ENCODE measurements around the gene MED16. TPM values are rescaled to one million over a fixed set of nuclear protein-coding genes. Genes with fewer than 3 reads are reported as not detected.
A peak's percentile ranks its signal among the peaks of the same experiment; 100 is the strongest.

The MED16 gene
- total RNA-seq (2021), result 66.9 to 88.8 TPM (median 84.5 TPM) in 3 replicates
- percentile 38 among the genes with signal in this experiment for Bru-seq, nascent RNA
- long read RNA-seq, experiment 1, transcript MED16-204 (15 exons, 3,420 nt), result major isoform, 316 of 411 reads
- long read RNA-seq, experiment 1, partial matches to known transcripts, result 40 of 411 reads
- long read RNA-seq, experiment 1, other reads (novel, unspliced or antisense), result 51 of 411 reads
- long read RNA-seq, experiment 2, transcript MED16-204 (15 exons, 3,420 nt), result major isoform, 44 of 81 reads
- long read RNA-seq, experiment 2, partial matches to known transcripts, result 25 of 81 reads
- long read RNA-seq, experiment 2, other reads (novel, unspliced or antisense), result 12 of 81 reads
- long read RNA-seq, experiment 3, partial matches to known transcripts, result 10 of 10 reads
- long read RNA-seq, experiment 3, other reads (novel, unspliced or antisense), result 0 of 10 reads

DNA sequence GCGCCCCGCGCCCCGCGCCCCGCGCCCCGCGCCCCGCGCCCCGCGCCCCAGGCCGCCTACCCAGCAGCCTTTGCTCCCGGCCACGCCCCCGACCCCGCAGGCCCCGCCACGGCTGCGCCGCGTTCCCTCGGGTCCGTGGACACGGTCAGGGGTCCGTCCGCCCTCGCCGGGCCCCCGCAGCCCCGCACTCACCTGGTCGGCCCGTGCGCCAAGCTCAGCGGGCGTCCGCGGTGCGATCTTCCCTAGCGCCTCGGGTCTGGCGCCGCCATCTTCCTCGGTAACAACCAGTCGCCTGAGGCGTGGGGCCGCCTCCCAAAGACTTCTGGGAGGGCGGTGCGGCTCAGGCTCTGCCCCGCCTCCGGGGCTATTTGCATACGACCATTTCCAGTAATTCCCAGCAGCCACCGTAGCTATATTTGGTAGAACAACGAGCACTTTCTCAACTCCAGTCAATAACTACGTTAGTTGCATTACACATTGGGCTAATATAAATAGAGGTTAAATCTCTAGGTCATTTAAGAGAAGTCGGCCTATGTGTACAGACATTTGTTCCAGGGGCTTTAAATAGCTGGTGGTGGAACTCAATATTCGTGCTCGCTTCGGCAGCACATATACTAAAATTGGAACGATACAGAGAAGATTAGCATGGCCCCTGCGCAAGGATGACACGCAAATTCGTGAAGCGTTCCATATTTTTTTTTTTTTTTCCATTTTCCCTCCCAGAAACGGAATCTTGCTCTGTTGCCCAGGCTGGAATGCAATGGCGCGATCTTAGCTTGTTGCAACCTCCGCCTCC is at the start of gene MED16, which contains the start of gene RNU6-9:
Gene MED16 (minus strand): TSS at position 294 of the 796 bp plus-strand sequence. CDS start 2,056 bp downstream, outside the sequence.
Gene RNU6-9 (plus strand): TSS at position 591 of the 796 bp plus-strand sequence.
- no peaks in the 10 kb centered on the region for H3K4me1 Mint-ChIP-seq
- CTCF ChIA-PET, result interaction anchor here (0.6 to 2.3 kb wide), 3 partner anchors 20 to 29 kb away, joined by 3 to 8 read pairs (median 4); no protein-coding TSS in a partner anchor
- peak within 1 kb of the TSS; percentile 75 for H3K4me3 Mint-ChIP-seq
- ATAC-seq (peak; percentile 85), DNase-seq (ENCODE audit: low spot score) (peak; percentile 92)
- TF ChIP-seq MXD4 (CRISPR knock-in tag; IDR thresholded peaks at IDR 0.05; ENCODE audit: borderline replicate concordance) (no peak), JUN (CRISPR knock-in tag; IDR thresholded peaks at IDR 0.05) (0 out of 2 replicates have a peak, but pooled peaks have one; percentile 19), FOXP1 (CRISPR knock-in tag; IDR thresholded peaks at IDR 0.05; ENCODE audit: borderline replicate concordance) (peak; percentile 58; the same call in 1 of the 2 replicates), TEAD4 (CRISPR knock-in tag; IDR thresholded peaks at IDR 0.05) (no peak), ETV6 (CRISPR knock-in tag; IDR thresholded peaks at IDR 0.05) (0 out of 2 replicates have a peak, but pooled peaks have one; percentile 38), ESRRA (CRISPR knock-in tag; IDR thresholded peaks at IDR 0.05; ENCODE audit: borderline replicate concordance) (no peak), SP1 (CRISPR knock-in tag; conservative IDR thresholded peaks at IDR 0.05) (peak; percentile 79), NR2C2 (CRISPR knock-in tag; IDR thresholded peaks at IDR 0.05) (peak; percentile 35; the same call in 1 of the 2 replicates), SMAD4 (CRISPR knock-in tag; IDR thresholded peaks at IDR 0.05) (no peak), MAX (CRISPR knock-in tag; IDR thresholded peaks at IDR 0.05) (peak; percentile 54; the same call in 1 of the 2 replicates), NFATC4 (CRISPR knock-in tag; IDR thresholded peaks at IDR 0.05) (0 out of 2 replicates have a peak, but pooled peaks have one; percentile 26), RORB (CRISPR knock-in tag; IDR thresholded peaks at IDR 0.05) (0 out of 2 replicates have a peak, but pooled peaks have one; percentile 71), ZNF121 (CRISPR knock-in tag; IDR thresholded peaks at IDR 0.05) (peak; percentile 84), GABPB1 (CRISPR knock-in tag; IDR thresholded peaks at IDR 0.05) (no peak), E2F5 (CRISPR knock-in tag; IDR thresholded peaks at IDR 0.05) (peak; percentile 81), FOXK1 (CRISPR knock-in tag; IDR thresholded peaks at IDR 0.05) (peak; percentile 76), TCF7 (CRISPR knock-in tag; IDR thresholded peaks at IDR 0.05; ENCODE audit: low read depth) (no peak), FOXP4 (CRISPR knock-in tag; IDR thresholded peaks at IDR 0.05) (peak; percentile 66; the same call in 1 of the 2 replicates), MYBL2 (CRISPR knock-in tag; IDR thresholded peaks at IDR 0.05) (0 out of 2 replicates have a peak, but pooled peaks have one; percentile 50)
- TF ChIP-seq, protein P1, sequence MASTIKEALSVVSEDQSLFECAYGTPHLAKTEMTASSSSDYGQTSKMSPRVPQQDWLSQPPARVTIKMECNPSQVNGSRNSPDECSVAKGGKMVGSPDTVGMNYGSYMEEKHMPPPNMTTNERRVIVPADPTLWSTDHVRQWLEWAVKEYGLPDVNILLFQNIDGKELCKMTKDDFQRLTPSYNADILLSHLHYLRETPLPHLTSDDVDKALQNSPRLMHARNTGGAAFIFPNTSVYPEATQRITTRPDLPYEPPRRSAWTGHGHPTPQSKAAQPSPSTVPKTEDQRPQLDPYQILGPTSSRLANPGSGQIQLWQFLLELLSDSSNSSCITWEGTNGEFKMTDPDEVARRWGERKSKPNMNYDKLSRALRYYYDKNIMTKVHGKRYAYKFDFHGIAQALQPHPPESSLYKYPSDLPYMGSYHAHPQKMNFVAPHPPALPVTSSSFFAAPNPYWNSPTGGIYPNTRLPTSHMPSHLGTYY (CRISPR knock-in tag; IDR thresholded peaks at IDR 0.05), result peak; percentile 24; the same call in 1 of the 2 replicates
- TF ChIP-seq, protein P2, sequence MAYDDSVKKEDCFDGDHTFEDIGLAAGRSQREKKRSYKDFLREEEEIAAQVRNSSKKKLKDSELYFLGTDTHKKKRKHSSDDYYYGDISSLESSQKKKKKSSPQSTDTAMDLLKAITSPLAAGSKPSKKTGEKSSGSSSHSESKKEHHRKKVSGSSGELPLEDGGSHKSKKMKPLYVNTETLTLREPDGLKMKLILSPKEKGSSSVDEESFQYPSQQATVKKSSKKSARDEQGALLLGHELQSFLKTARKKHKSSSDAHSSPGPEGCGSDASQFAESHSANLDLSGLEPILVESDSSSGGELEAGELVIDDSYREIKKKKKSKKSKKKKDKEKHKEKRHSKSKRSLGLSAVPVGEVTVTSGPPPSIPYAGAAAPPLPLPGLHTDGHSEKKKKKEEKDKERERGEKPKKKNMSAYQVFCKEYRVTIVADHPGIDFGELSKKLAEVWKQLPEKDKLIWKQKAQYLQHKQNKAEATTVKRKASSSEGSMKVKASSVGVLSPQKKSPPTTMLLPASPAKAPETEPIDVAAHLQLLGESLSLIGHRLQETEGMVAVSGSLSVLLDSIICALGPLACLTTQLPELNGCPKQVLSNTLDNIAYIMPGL (CRISPR knock-in tag; IDR thresholded peaks at IDR 0.05), result peak; percentile 94
- TF ChIP-seq, protein P3, sequence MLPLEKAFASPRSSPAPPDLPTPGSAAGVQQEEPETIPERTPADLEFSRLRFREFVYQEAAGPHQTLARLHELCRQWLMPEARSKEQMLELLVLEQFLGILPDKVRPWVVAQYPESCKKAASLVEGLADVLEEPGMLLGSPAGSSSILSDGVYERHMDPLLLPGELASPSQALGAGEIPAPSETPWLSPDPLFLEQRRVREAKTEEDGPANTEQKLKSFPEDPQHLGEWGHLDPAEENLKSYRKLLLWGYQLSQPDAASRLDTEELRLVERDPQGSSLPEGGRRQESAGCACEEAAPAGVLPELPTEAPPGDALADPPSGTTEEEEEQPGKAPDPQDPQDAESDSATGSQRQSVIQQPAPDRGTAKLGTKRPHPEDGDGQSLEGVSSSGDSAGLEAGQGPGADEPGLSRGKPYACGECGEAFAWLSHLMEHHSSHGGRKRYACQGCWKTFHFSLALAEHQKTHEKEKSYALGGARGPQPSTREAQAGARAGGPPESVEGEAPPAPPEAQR (CRISPR knock-in tag; IDR thresholded peaks at IDR 0.05), result no peak
- TF ChIP-seq, protein P4, sequence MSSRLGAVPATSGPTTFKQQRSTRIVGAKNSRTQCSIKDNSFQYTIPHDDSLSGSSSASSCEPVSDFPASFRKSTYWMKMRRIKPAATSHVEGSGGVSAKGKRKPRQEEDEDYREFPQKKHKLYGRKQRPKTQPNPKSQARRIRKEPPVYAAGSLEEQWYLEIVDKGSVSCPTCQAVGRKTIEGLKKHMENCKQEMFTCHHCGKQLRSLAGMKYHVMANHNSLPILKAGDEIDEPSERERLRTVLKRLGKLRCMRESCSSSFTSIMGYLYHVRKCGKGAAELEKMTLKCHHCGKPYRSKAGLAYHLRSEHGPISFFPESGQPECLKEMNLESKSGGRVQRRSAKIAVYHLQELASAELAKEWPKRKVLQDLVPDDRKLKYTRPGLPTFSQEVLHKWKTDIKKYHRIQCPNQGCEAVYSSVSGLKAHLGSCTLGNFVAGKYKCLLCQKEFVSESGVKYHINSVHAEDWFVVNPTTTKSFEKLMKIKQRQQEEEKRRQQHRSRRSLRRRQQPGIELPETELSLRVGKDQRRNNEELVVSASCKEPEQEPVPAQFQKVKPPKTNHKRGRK (CRISPR knock-in tag; IDR thresholded peaks at IDR 0.05; ENCODE audit: borderline replicate concordance), result no peak
- peaks cover 3% of the 10 kb centered on the region; the same call in 1 of the 2 replicates for H3K27me3 Mint-ChIP-seq (ENCODE audit: low read depth)
- peak within 1 kb of the TSS; percentile 100 for H3K27ac Mint-ChIP-seq
- no peaks in the 10 kb centered on the region for H3K9me3 Mint-ChIP-seq
- H3K36me3 Mint-ChIP-seq, result peaks cover 3% of the 10 kb centered on the region; the same call in 1 of the 2 replicates
- POLR2A ChIA-PET, result interaction anchor here (0.5 kb wide), 1 partner anchor 132 kb away, joined by 6 read pairs; no protein-coding TSS in a partner anchor

All from WTC11 (cell line).